Activated CD4-positive, alpha-beta T cell treated with anti-CD3 and anti-CD28 coated beads, Interleukin-2, Interleukin-4, amounts not matched to agents 100 ng/mL and 50 ng/mL, durations not matched to agents 16 hours and 8 hours (primary cell): ENCODE results near the gene DCBLD1.
"Not testable (repeated sequence)": the region's sequence is repeated elsewhere in the genome, so short reads cannot be mapped to it uniquely, and the experiment has no call there.

Experiments used
- DNase-seq: peaks from one replicate; pipeline ENCODE4 v3.0.0-alpha.2; 2020; ENCODE audit warnings: low spot score

DCBLD1 gene

GRCh38 chr6:117501722-117502121 is 19.2 kb downstream of the DCBLD1 start:
- no peak for DNase-seq

DNA sequence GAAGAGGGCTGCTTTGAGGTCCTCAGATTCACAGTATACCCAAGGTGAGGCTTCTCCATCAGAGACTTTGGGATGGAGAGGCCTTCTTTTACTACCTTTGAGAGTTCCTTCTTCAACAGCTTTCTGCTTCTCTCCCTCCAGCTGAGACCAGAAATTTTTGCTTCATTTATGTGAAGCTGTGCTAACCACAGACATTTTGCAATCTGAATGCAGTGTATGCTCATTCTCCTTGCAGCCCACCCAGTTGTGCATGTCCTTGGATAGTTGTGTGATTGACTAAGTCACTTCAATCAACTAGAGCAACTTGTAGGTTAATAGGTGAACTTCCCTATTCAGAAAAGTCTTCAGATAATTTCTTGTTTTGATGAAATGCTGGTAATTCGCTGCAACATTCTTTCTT is 20.1 kb downstream of the DCBLD1 start:
- DNase-seq: no peak

DNA sequence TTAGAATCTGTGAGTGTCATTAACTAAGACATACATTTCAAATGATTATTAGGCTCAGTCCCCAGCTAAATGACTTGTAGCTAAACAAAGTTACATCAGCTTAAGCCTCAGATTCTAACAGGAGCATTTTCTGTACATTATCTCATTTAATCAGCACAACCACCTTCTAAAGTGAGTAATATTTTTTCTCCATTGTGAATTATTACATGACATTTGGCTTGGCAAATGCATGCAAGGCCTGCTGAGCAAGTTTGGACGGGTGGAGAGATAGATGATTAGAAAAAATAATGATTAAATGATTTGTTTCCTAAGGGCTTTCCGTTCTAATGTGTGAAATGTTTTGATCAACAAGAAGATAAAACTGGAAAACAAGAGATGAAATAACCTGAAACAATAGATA is 20.7 kb downstream of the DCBLD1 start:
- DNase-seq: no peak

DNA sequence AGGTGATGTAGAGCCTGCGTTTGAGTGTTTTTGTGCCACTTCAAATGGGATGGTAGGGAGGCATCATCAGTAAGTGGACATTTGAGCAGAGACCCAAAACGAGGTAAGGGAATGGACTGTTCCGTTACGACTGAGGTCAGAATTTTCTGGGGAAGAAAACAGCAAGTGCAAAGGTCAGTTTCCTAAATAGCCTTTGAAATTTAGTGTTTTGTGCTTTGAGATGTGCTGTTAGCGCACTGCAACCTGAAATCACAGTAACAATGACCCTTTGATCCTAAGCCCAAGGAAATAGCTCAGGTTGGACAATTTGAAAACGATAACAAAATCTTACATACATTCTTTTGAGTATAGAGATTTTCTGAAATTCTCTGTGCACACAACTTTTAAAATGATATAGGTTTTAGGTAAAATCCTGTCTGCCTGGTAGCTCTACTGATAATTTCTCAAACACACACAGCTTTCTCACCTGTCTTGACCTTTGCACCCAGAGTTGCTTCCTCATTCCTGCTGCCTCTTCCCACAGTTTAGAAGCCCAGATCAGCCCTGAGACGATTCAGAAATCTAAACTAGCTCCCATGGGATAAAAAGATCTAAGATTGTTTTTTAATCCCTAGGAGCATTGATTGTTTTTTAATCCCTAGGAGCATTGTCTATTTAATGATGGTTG is 22.1 kb downstream of the DCBLD1 start:
- no peak for DNase-seq

DNA sequence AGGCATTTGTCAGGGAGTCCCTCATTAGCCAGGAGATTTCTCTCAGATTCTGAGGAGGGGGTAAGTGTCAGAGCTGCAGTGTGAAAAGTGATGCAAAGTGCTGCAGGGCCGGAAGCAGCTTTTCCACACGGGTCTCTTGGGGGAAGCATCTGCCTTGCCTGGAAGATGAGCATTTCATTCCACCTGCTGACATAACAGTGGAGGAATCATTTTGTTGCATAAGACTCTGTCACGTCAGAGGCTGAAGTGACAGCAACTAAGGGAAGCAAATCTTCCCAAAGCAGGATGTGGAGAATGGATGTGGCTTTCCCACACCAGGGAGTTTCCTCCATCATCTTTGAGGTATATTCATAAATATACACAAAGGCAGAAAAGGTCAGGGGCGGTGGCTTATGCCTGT is 22.8 kb downstream of the DCBLD1 start:
- DNase-seq: no peak

DNA sequence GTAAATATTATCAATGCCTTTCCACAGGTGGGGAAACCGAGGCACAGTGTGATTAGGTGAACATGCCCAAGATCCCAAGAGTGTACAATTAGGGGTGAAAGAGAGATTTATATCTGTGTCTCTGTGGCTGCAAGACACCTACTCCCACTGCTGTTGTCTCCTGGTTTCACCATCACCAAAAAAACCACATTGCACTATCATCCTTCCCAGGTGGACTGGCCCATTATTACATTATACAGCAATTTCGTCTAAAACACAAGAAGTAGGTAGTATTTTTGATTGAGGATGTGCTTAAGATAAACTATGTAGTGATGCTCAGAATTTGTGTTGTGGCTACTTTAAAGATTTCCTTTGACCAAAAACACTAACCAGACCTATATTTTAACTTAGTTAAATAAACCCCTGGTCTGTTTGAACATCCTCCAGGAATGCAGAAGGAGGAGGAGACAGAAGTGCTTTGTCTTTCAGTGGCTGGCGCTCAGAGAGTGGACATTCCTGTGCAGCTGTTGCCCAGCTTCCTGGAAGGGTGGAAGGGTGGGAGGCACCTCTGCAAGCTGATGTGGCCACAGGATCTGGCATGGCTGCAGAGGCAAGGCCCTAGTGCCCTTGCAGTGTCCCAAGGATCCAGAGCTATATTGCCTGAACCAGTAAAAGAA is 23.8 kb downstream of the DCBLD1 start:
- no peak for DNase-seq

- no peak for DNase-seq
Measured at GRCh38 chr6:117506907-117507306, 24.4 kb downstream of the DCBLD1 start.

DNA sequence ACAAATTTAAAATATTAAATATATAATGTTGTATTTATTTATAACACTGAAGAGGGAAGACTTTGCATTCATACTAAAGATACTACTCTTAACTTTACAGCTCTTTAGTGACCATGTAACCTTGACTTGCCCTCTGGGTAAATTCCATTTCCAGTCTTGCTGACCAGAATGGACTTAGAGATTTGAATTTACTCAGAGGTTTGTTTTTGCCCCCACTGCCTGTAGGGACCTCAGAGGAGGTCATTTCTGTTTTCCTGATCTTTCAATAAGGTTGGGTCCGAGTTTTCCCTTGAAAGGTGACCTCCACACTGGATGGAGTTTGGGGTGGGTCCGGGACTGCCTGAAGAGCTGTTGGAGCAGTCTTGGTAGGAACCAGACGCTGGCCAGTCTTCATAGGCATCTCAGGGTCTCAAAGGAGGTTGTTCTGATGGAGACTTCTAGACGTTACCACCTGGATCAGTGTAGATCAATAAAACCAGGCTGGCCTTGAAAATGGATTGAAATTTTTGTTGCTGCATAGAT is 26.0 kb downstream of the DCBLD1 start:
- no peak for DNase-seq

DNA sequence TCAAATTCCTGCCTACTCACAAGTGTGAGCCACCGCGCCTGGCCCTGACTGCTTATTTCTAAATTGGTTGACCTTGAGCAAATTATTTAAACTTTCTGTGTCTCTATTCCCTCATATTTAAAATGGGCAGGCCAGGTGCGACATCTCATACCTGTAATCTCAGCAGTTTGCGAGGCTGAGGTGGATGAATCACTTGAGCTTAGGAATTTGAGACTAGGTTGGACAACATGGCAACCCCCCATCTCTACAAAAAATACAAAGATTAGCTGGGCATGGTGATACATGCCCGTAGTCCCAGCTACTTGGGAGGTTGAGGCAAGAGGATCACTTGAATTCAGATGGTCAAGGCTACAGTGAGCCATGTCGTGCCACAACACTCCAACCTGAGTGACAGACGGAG is 26.5 kb downstream of the DCBLD1 start:
- no peak for DNase-seq

- DNase-seq: no peak
Measured at GRCh38 chr6:117512056-117512828, 29.8 kb downstream of the DCBLD1 start.

DNA sequence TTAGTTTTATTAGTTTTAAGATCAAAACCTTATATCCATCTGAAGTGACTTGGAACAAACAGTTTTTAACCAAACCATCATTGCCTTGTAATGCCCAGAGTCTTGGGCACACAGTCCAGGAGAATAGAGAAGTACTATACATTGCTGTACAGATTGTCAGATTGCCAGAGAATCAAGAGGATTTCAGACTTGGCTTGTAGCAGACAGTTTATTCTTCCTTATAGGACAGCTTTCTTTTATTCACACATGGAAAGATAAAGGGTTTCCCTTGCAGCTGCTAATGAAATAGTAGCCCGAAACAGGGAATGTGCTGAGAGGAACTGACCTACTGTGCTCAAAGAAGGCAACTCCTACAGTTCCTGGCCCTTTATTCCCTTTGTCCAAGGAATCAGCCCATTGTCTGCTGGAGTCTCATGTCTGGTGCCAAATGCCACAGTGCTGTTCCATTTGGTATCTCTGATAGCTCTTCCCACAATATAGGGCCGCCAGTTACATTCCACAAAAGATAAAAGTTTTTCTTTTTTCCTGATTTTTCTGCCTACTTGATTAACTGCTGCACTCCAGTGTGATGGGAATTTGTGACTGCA is 30.6 kb downstream of the DCBLD1 start:
- DNase-seq: no peak

DNA sequence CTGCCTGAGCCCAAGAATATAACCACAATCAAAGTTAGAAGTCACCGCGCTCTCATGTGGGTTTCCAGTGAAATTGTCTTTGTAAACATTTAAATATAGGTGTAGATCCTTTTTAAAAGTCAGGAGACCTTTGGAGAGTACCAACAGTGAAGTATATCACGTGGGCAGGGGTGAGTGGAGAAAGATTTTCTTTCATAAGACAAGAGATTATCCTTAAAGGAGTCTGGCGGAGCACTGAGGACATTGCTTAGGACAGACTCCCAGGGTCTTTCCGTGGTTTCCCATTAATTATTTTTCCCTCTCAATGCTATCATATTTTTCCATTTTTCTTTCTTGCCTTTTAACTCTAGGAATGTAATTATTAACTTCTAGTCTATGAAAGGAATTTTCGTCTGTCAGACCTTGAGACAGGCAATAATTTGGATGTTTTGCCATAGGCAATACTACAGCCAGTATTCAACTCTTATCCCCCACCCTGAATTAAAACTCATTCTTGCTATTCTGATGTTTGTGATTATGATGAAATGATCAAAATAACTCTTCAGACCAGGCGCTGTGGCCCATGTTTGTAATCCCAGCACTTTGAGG is 31.4 kb downstream of the DCBLD1 start:
- no peak for DNase-seq

- no peak for DNase-seq
Measured at GRCh38 chr6:117514655-117515054, 32.2 kb downstream of the DCBLD1 start.

GRCh38 chr6:117515326-117515725 is 32.9 kb downstream of the DCBLD1 start:
- DNase-seq: no peak

DNA sequence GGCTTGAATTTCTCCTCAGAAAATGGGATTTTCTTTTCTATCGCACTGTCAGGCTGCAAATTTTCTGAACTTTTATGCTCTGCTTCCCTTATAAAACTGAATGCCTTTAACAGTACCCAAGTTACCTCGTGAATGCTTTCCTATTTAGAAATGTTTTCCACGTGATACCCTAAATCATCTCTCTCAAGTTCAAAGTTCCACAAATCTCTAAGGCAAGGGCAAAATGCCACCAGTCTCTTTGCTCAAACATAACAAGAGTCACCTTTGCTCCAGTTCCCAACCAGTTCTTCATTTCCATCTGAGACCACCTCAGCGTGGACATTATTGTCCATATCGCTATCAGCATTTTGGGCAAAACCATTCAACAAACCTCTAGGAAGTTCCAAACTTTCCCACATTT is 35.5 kb downstream of the DCBLD1 start:
- DNase-seq: not testable (repeated sequence)

GRCh38 chr6:117518870-117519269 is 36.4 kb downstream of the DCBLD1 start:
- no peak for DNase-seq

- no peak for DNase-seq
Measured at GRCh38 chr6:117520603-117521395, 38.3 kb downstream of the DCBLD1 start.

DNA sequence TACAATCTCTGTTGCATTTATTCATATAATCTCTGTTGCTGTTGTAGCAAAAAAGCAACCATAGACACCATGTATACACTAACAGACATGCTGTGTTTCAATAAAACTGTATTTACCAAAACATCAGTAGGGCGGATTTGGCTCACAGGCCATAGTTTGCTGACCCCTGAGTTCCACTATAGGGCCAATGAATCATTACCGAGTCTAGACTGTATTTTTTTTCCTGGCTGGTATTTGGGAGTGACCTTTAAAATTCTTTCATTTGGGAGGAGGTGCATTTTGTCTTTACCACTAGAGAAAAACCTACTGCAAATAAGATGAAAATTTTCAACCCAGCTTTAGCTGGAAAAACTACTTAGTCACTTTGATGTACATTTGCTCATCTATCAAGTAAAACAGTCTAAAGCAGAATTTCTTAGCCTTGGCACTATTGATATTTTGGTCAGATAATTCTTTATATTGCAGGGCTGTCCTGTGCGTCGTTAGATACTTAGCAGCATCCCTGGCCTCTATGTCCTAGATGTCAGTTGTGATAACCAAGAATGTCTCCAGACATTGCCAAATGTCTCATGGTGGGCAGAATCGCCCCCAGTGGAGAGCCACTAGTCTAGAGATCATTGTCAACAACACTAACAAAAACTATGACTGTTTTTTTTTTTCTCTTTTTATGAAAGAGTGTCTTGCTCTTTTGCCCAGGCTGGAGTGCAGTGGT is 39.5 kb downstream of the DCBLD1 start:
- no peak for DNase-seq

DNA sequence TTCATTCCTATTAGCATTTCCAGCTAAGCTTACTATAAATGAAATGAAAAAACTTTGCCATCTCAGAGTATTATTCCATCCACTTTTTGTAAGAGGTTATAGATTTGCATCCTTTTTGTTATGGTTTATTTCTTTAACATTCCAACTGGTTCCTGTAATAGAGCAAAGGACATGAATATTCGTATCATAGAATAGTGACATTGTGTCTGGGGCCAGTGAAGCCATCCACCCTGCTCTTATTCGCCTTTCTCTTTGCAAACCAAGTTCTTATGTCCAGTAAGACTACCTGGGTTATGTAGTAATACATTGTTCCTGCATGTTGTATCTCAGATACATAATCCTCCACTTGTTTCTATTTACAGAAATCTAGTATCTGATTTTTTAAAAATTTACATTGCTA is 43.1 kb downstream of the DCBLD1 start:
- no peak for DNase-seq

DNA sequence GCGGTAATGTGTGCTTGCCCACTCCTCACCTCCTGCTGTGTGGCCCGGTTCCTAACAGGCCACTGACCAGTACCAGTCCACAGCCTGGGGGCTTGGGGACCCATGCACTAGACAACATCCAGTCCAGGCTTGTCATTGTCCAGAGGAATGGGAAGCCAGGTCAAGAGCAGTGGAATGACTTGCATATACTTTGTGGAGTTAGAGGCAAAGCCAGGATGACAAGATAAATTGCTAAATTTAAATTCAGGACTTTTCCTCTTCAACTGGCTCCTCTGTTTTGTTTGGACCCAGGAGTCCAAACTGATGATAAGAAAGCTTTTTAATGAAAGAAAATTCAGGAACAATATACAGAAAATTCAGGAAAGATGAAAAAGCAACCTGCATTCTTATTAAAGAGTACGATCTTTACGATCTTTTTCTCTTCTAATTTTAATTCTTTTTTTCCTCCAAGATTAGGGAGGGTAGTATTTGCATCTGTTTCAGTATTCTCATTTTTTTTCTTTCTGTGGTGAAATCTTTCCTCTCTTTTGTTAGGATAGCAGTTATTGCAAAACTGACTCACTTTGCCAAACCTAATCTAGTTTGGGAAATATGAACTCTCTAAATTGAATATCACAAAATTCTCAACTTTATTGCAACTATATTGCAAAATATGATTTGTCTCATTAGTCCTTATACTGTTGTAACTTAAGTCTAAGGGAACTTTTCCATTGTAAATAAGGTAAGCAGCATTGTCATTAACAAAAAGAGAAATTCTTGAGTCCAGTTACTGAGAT is 48.2 kb downstream of the DCBLD1 start:
- no peak for DNase-seq
